NCI-H146 (cell line): ENCODE results near the gene TMEM185A.
"Not testable (repeated sequence)": the region's sequence is repeated elsewhere in the genome, so short reads cannot be mapped to it uniquely, and the experiment has no call there.

Experiments used
- DNase-seq: peaks from one replicate; lab custom pipeline; 2025; lab: John Stamatoyannopoulos, UW

The TMEM185A gene

DNA sequence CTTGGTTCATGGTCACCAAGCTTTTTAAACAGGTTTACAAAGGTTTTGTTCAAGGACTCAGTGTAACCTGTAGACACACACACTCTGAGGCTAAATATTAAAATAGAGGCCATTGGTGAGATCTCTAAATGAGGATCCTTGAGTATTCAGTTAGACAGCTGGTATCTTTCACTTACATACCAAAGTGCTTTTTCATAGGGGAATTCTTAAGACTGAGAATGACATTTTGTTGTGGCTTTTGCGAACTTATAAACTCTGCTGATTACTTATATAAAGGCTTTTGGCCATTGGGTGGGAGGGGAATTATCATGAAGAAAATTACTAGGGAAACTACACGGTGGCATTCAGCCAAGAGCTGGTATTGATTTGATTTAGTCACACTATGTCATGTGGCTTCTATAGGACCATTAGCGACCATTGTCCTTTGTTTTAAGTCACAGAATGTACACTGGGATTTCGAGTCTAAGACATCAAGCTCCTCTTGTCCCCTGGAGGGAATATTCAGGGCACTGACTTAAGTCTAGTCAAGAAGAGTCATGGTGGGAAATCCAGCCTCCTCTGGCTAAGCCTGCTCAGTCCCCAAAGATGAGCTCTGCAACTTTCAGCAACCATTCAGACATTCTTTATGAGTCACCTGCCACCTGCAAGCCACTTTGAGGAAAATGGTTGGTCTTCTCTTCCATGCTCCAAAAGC is 80.2 kb downstream of the TMEM185A start:
- DNase-seq, result not testable (repeated sequence)

DNA sequence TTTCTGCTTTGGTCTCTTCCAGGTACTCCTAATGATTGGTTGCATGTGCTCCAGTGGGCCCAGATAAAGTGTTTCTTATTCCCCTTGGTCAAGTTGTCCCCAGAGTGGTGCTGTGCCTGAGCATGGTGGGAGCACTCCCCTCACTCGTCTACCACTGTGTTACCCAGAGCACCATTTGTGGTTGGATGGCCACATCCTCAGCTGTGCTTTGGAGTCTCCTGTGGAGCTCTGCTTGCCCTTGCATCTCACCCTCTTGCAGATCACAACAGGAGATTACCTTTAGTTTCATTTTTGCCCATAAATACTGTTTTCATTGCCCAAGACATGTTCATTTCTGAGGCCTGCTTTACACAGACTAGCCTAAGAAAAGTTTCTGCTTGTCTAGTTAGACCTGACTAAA is 81.1 kb downstream of the TMEM185A start:
- not testable (repeated sequence) for DNase-seq

DNA sequence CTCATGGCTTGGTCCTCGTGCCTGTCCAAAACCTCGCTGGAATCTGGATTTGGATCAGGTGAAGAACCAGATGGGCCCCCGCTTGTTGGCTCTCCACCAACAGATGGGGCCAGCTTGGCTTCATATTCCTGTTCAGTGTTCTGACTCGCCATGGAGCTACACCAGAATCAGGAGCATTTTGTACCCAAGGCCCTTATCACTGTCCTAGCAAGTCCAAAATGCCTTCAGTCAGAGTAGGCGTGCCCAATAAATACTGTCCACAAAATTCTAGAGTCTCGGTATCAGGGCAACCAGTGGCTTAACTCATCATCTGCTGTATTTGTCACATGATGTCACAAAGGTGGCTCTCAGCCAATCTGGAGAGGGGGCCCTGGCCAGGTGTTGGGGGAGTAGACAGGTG is 81.9 kb downstream of the TMEM185A start, which contains the start of gene HSFX3:
HSFX3 (minus strand) TSS at position 224 of the 400 bp plus-strand sequence; CDS start at position 152, 72 bp downstream.
- not testable (repeated sequence) for DNase-seq

DNA sequence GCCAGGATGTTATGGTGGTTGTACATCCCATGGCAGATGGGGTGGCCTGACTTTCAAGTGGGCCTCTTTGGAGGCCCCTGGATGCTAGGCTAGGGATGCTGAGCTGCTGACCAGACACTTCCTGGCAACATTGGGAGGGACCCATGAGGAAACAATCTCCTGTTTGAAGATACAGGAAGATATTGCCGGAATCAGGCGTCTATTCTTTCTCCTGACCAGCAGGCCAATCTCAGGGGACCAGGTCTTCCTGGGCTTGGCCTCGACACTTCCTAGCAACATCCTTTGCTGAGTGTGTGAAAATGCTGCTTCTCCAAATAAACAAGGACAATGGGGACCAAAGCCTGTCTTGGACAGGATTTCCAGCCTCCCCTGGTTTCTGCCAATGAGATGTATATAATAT is 83.8 kb downstream of the TMEM185A start:
- not testable (repeated sequence) for DNase-seq

DNA sequence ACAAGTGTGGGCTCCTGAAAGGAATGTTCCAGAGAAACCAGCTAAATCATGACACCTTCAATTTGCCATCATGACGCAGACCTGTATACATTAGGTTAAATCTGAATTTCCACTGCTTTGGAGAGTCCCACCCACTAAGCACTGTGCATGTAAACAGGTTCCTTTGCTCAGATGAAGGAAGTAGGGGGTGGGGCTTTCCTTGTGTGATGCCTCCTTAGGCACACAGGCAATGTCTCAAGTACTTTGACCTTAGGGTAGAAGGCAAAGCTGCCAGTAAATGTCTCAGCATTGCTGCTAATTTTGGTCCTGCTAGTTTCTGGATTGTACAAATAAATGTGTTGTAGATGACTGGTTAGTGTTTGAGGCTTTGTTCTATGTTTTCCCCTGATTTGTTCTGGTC is 84.6 kb downstream of the TMEM185A start:
- not testable (repeated sequence) for DNase-seq
